Gastroesophageal sphincter (tissue), 4 donors: Measurements from ENCODE around the gene KLHL8. TPM values are rescaled to one million over a fixed set of nuclear protein-coding genes. Genes with fewer than 3 reads are reported as not detected.

ENCODE experiments used
- ATAC-seq: fragments of 150-250 bp; one replicate; pipeline ENCODE4 v1.9.1; 2016; ENCODE audit warnings: mild to moderate bottlenecking, moderate library complexity
- H3K27ac ChIP-seq, 4 donors: fragments of 200-600 bp; sonication (generic) in 3 of 4; 1 replicate in 3 of 4; 2 replicates in 1 of 4; pipeline ENCODE4 v1.5.1; 2016 to 2019
- H3K27me3 ChIP-seq: fragments of 200-600 bp; sonication (generic); one replicate; pipeline ENCODE4 v1.5.1; 2019
- H3K36me3 ChIP-seq, 2 donors: fragments of 200-600 bp; sonication (generic); one replicate each; pipeline ENCODE4 v1.5.1; 2019; ENCODE audit warnings: control low read depth in 1 of 2
- H3K4me1 ChIP-seq, 3 donors: fragments of 200-600 bp; sonication (generic); 1 replicate in 2 of 3; 2 replicates in 1 of 3; pipeline ENCODE4 v1.5.1; 2016 to 2019; ENCODE audit warnings: control low read depth in 2 of 3
- H3K4me3 ChIP-seq, 2 donors: fragments of 200-600 bp; sonication (generic); one replicate each; pipeline ENCODE4 v1.5.1; 2019; ENCODE audit warnings: mild to moderate bottlenecking in 1 of 2, moderate library complexity in 1 of 2
- H3K9me3 ChIP-seq, 3 donors: fragments of 200-600 bp; sonication (generic); one replicate each; pipeline ENCODE4 v1.5.1; 2017 to 2019; ENCODE audit warnings: control low read depth in 2 of 3
- EP300 ChIP-seq: sonication (generic); formaldehyde crosslinking; IDR thresholded peaks from one replicate; pipeline ENCODE4 v1.6.1; 2017; ENCODE audit warnings: antibody characterized with exemption, mild to moderate bottlenecking
- POLR2A ChIP-seq, 2 donors: fragments of 450-650 bp; IDR thresholded peaks; one replicate each; pipeline ENCODE4 v1.6.1; 2017; ENCODE audit warnings: antibody characterized with exemption in 2 of 2, mild to moderate bottlenecking in 2 of 2, moderate library complexity in 1 of 2
- POLR2AphosphoS5 ChIP-seq: sonication (generic); formaldehyde crosslinking; IDR thresholded peaks from one replicate; pipeline ENCODE4 v1.6.1; 2017; ENCODE audit warnings: antibody characterized with exemption
- WGBS, 2 donors: methylation state at CpG; one replicate each; pipeline ENCODE4 v1.1.5; 2018; ENCODE audit warnings: low coverage in 1 of 2; 5-methylcytosine and 5-hydroxymethylcytosine counted together
- total RNA-seq, 4 donors: library from RNA; depleted of rRNA; stranded (reverse); fragments of >200 nt; gene quantifications; one replicate each; pipeline ENCODE4 v1.1.0, GENCODE V29; 2016
- TF ChIP-seq, protein P1 (sequence below), 4 experiments: fragments of 200-600 bp in 2 of 4; fragments of 450-650 bp in 2 of 4; sonication (generic) in 1 of 4; IDR thresholded peaks; one replicate each; pipeline ENCODE4 v1.5.1; 2017 to 2019; ENCODE audit warnings: antibody characterized with exemption in 4 of 4, mild to moderate bottlenecking in 2 of 4, moderate library complexity in 2 of 4

KLHL8 gene
- total RNA-seq, 4 donors from 2014 or later: 9.1 to 17.6 (median 13.0) TPM

DNA sequence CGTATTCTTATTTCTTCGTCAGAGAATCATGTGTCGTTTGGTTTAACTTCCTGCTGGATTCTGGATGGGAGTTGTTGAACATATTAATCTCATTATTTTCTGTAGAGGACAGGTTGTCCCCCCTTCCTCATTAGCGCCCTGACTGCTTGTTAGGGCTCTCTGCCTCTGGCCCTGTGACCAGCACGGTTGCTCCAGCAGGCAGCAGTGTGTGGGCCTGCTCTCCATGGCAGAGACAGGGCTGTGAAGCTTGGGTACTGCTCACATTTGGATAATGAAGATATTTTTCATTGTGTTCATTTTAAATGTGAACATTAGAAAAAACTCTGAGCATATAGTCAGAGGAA is 102.7 kb downstream of the KLHL8 start:
- TF ChIP-seq, protein P1, sequence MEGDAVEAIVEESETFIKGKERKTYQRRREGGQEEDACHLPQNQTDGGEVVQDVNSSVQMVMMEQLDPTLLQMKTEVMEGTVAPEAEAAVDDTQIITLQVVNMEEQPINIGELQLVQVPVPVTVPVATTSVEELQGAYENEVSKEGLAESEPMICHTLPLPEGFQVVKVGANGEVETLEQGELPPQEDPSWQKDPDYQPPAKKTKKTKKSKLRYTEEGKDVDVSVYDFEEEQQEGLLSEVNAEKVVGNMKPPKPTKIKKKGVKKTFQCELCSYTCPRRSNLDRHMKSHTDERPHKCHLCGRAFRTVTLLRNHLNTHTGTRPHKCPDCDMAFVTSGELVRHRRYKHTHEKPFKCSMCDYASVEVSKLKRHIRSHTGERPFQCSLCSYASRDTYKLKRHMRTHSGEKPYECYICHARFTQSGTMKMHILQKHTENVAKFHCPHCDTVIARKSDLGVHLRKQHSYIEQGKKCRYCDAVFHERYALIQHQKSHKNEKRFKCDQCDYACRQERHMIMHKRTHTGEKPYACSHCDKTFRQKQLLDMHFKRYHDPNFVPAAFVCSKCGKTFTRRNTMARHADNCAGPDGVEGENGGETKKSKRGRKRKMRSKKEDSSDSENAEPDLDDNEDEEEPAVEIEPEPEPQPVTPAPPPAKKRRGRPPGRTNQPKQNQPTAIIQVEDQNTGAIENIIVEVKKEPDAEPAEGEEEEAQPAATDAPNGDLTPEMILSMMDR (IDR thresholded peaks at IDR 0.05): no peak
- TF ChIP-seq POLR2AphosphoS5 (no peak), POLR2A (IDR thresholded peaks at IDR 0.05) (no peak), EP300 (no peak)
- no peaks in the 10 kb centered on the region for H3K27me3 ChIP-seq
- no peak for ATAC-seq
- H3K4me3 ChIP-seq: no peak overlapping the region
- no peaks in the 10 kb centered on the region for H3K9me3 ChIP-seq
- H3K27ac ChIP-seq: peak overlapping the region; percentile 54 to 91 (median 90)
- 78 to 87% methylated on average over 4 of the region's 5 CpGs for WGBS, 2 donors
- peaks cover 4 to 50% of the 10 kb centered on the region in 2 donors for H3K36me3 ChIP-seq
- H3K4me1 ChIP-seq: peaks cover 19 to 71% (median 23%) of the 10 kb centered on the region in 3 donors

DNA sequence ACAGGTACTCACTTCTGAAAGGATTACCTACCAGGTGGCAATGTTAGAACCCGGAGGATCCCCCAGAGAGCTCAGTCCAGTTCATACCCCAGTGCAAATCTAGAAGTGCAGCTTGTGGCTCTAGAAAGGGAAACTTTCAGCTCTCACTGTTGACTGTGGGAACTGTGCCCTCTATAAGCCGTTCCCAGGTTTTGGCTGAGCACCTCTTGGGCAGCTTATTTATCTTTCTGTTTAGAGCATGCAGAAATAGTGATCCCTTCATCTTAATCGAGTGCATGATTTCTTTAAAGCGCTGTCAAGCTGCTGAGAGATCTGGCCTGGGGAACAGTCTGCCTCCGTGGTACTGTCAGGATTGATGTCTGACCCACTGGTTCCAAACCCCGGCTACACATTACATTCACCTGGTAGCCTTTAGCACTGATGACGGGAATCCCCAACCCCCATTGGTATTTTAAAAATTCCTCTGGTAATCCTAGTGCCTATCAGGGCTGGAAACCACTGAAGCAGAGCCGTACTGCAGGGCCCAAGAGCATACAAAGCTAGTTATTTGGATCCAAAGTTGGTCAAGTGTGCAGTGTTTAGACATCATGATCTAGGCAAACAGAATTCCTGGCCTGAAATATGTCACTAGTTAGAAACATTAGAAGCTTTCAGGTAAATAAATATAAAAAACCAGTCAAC is 103.2 kb downstream of the KLHL8 start:
- TF ChIP-seq POLR2A (IDR thresholded peaks at IDR 0.05) (no peak), EP300 (no peak), POLR2AphosphoS5 (peak; percentile 22)
- TF ChIP-seq, protein P1 (IDR thresholded peaks at IDR 0.05): no peak
- WGBS, 2 donors: 44 to 46% methylated on average over 4 to 5 of the region's 8 CpGs
- H3K27ac ChIP-seq: peak overlapping the region; percentile 54 to 91 (median 90)
- no peak overlapping the region for H3K4me3 ChIP-seq
- no peaks in the 10 kb centered on the region for H3K9me3 ChIP-seq
- H3K27me3 ChIP-seq: no peaks in the 10 kb centered on the region
- H3K36me3 ChIP-seq: peaks cover 4 to 55% of the 10 kb centered on the region in 2 donors
- ATAC-seq: no peak
- peaks cover 18 to 66% (median 22%) of the 10 kb centered on the region in 3 donors for H3K4me1 ChIP-seq

DNA sequence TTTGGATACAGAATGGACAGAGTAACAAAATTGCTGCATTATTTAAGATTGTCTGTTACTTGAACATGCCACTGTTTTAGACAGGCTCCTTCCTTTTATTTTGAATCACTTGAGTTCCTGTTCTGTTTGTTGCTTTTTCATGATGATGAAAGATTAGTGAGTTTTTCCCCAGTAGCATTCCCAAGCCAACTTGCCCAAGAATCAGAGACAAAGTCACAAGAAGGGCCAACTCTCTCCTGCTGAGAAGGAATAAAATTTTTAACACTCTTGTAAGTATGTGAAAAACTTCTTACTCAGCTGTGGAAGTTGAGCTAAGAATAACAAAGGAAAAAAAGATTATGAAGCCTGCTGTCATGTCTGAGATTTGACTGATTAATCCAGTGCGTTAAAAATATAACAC is 104.2 kb downstream of the KLHL8 start:
- ATAC-seq: no peak
- Histone ChIP-seq H3K4me3 (no peak overlapping the region), H3K27ac (peak overlapping the region in 3 of 4 donors; percentile 89 to 91 (median 90)), H3K36me3 (peaks cover 4 to 64% of the 10 kb centered on the region in 2 donors), H3K9me3 (no peaks in the 10 kb centered on the region), H3K4me1 (peaks cover 12 to 56% (median 14%) of the 10 kb centered on the region in 3 donors), H3K27me3 (no peaks in the 10 kb centered on the region)
- 40 to 67% methylated on average over 1 of the region's 1 CpG for WGBS, 2 donors
- no peak for TF ChIP-seq EP300

DNA sequence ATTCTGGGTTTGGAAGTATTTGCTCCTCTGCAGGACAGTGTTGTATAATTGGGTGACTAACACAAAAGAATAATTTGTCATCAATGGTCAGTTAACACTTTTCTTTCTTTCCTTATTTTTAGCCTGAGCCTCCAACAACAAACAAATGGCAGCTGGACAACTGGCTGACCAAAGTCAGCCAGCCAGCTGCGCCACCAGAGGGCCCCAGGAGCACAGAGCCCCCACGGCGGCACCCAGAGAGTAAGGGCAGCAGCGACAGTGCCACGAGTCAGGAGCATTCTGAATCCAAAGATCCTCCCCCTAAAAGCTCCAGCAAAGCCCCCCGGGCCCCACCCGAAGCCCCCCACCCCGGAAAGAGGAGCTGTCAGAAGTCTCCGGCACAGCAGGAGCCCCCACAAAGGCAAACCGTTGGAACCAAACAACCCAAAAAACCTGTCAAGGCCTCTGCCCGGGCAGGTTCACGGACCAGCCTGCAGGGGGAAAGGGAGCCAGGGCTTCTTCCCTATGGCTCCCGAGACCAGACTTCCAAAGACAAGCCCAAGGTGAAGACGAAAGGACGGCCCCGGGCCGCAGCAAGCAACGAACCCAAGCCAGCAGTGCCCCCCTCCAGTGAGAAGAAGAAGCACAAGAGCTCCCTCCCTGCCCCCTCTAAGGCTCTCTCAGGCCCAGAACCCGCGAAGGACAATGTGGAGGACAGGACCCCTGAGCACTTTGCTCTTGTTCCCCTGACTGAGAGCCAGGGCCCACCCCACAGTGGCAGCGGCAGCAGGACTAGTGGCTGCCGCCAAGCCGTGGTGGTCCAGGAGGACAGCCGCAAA is 106.0 kb downstream of the KLHL8 start:
- Histone ChIP-seq H3K36me3 (peaks cover 4 to 64% of the 10 kb centered on the region in 2 donors), H3K4me1 (peaks cover 6 to 46% (median 7%) of the 10 kb centered on the region in 3 donors), H3K9me3 (no peaks in the 10 kb centered on the region), H3K4me3 (no peak overlapping the region), H3K27ac (peak overlapping the region in 2 of 4 donors; percentile 23 to 26), H3K27me3 (no peaks in the 10 kb centered on the region)
- no peak for ATAC-seq
- TF ChIP-seq POLR2A (IDR thresholded peaks at IDR 0.05) (no peak), EP300 (no peak), POLR2AphosphoS5 (no peak)
- TF ChIP-seq, protein P1 (IDR thresholded peaks at IDR 0.05): no peak
- WGBS, 2 donors: 89% methylated on average over 4 of the region's 24 CpGs; no CpG with 5 or more reads in 1 of the 2 donors

DNA sequence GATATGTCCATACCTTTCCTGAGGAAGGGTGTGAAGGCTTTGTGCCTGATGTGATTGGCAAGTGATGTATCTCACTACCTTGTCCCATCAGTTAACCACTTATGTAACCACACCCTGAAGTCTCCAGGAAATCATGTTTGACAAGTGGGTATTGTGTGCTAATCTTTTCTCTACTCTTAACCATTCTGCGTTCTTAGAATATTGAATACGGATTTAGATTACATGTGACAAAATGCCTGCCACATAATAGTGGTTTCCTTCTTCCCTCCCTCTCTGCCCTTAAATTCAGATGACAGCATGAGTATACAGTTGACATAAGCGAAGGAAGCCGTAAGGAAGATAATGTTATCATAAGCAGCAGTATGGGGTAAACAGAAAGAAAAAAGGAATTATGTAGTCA is 108.4 kb downstream of the KLHL8 start:
- H3K4me1 ChIP-seq: peaks cover 13 to 44% (median 18%) of the 10 kb centered on the region in 3 donors
- no peak for ATAC-seq
- H3K9me3 ChIP-seq: no peaks in the 10 kb centered on the region
- TF ChIP-seq, protein P1 (IDR thresholded peaks at IDR 0.05): no peak
- TF ChIP-seq POLR2A (IDR thresholded peaks at IDR 0.05) (no peak), EP300 (no peak), POLR2AphosphoS5 (no peak)
- H3K36me3 ChIP-seq: peaks cover 4 to 68% of the 10 kb centered on the region in 2 donors
- H3K27ac ChIP-seq: no peak overlapping the region
- H3K4me3 ChIP-seq: no peak overlapping the region
- WGBS, 2 donors: 69 to 94% methylated on average over 4 of the region's 4 CpGs
- H3K27me3 ChIP-seq: no peaks in the 10 kb centered on the region
